Upper lobe of left lung (tissue), 6 donors: ENCODE data around the gene CYTH3. TPM values are rescaled to one million over a fixed set of nuclear protein-coding genes. Genes with fewer than 3 reads are reported as not detected.

Experiments used
- ATAC-seq, 2 donors: fragments of 200-7000 bp; cut with Tn5 transposase; one replicate each; pipeline ENCODE4 v1.9.1; 2022; ENCODE audit warnings: mild to moderate bottlenecking in 2 of 2, moderate library complexity in 2 of 2; ENCODE audit not compliant: low FRiP score in 2 of 2
- DNase-seq, 2 donors: peaks; one replicate each; pipeline ENCODE4 v3.0.0-alpha.2; 2019 to 2020
- H3K27ac ChIP-seq, 4 donors: fragments of 200-600 bp; sonication (generic); one replicate each; pipeline ENCODE4 v1.5.1; 2016 to 2019
- H3K27me3 ChIP-seq, 4 donors: fragments of 200-600 bp; sonication (generic); one replicate each; pipeline ENCODE4 v1.5.1; 2017 to 2019
- H3K36me3 ChIP-seq, 4 donors: fragments of 200-600 bp; sonication (generic); one replicate each; pipeline ENCODE4 v1.5.1; 2016 to 2019
- H3K4me1 ChIP-seq, 4 donors: fragments of 200-600 bp; sonication (generic); one replicate each; pipeline ENCODE4 v1.5.1; 2018 to 2019
- H3K4me3 ChIP-seq, 4 donors: fragments of 200-600 bp; sonication (generic); one replicate each; pipeline ENCODE4 v1.5.1; 2017 to 2019; ENCODE audit warnings: mild to moderate bottlenecking in 2 of 4, moderate library complexity in 1 of 4
- H3K9me3 ChIP-seq, 4 donors: fragments of 200-600 bp; sonication (generic); one replicate each; pipeline ENCODE4 v1.5.1; 2018 to 2019
- EP300 ChIP-seq, 4 donors: sonication (generic); formaldehyde crosslinking; IDR thresholded peaks; one replicate each; pipeline ENCODE4 v1.5.1; 2017; ENCODE audit warnings: antibody characterized with exemption in 4 of 4, control low read depth in 2 of 4
- POLR2A ChIP-seq, 4 donors: fragments of 450-650 bp; IDR thresholded peaks; one replicate each; pipeline ENCODE4 v1.5.1; 2016 to 2017; ENCODE audit warnings: antibody characterized with exemption in 4 of 4, mild to moderate bottlenecking in 2 of 4
- POLR2AphosphoS5 ChIP-seq, 2 donors: sonication (generic); formaldehyde crosslinking; IDR thresholded peaks; one replicate each; pipeline ENCODE4 v1.5.1; 2017; ENCODE audit warnings: antibody characterized with exemption in 2 of 2
- WGBS, 2 donors: methylation state at CpG; one replicate each; pipeline ENCODE4 v1.1.5; 2017 to 2018; 5-methylcytosine and 5-hydroxymethylcytosine counted together
- total RNA-seq, 6 donors: library from RNA; depleted of rRNA in 4 of 6; stranded (reverse); fragments of >200 nt in 4 of 6; gene quantifications; one replicate each; pipeline versions ENCODE4 v1.1.0 to v1.2.1, GENCODE V29; 2016 to 2021
- TF ChIP-seq, protein P1 (sequence below), 6 experiments: fragments of 450-650 bp in 4 of 6; fragments of 200-600 bp in 2 of 6; sonication (generic) in 2 of 6; IDR thresholded peaks; one replicate each; pipeline ENCODE4 v1.5.1; 2016 to 2019; ENCODE audit warnings: antibody characterized with exemption in 6 of 6
- donor health status: DM: no; HTN: no; CAD: no; lungs with moderate emphysema.
- donor health status: DM: no; HTN: yes; CAD: no; lungs with severe emphysema.

The CYTH3 gene
- total RNA-seq, 6 donors from 2014 or later = 24.2 to 76.5 (median 32.9) TPM

DNA sequence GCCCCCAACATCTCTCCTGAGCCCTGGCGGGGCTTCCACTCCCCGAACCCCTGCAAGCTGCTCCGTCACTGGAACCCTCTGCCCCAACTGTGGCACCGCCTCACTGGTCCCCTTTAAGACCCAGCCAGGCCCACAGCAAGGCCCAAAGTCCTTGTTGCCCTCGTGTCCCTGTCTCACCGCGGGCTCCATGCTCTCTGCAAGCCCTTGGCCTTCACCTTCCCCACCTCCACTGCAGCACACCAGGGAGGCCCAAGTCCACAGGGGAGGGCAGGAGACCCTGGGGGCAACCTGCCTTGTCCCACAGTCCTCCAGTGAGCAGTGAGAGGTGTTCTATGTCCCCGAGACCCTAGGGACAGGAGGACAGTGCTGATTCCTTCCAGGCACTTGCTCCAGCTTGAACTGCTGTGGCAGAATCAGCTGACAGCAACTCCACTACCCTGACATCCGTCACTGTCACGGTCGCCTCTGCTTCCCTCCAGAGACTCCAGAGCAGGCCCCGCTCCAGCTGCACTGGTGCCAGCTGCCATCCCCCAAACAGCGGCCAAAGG is 105.3 kb downstream of the CYTH3 start:
- no peak overlapping the region for H3K27ac ChIP-seq
- H3K4me1 ChIP-seq = no peaks in the 10 kb centered on the region
- peaks cover 6 to 54% (median 28%) of the 10 kb centered on the region in 4 donors for H3K36me3 ChIP-seq
- H3K4me3 ChIP-seq = no peak overlapping the region
- TF ChIP-seq, protein P1, sequence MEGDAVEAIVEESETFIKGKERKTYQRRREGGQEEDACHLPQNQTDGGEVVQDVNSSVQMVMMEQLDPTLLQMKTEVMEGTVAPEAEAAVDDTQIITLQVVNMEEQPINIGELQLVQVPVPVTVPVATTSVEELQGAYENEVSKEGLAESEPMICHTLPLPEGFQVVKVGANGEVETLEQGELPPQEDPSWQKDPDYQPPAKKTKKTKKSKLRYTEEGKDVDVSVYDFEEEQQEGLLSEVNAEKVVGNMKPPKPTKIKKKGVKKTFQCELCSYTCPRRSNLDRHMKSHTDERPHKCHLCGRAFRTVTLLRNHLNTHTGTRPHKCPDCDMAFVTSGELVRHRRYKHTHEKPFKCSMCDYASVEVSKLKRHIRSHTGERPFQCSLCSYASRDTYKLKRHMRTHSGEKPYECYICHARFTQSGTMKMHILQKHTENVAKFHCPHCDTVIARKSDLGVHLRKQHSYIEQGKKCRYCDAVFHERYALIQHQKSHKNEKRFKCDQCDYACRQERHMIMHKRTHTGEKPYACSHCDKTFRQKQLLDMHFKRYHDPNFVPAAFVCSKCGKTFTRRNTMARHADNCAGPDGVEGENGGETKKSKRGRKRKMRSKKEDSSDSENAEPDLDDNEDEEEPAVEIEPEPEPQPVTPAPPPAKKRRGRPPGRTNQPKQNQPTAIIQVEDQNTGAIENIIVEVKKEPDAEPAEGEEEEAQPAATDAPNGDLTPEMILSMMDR (IDR thresholded peaks at IDR 0.05) = no peak
- TF ChIP-seq EP300 (IDR thresholded peaks at IDR 0.05) (no peak), POLR2A (IDR thresholded peaks at IDR 0.05) (no peak), POLR2AphosphoS5 (IDR thresholded peaks at IDR 0.05) (no peak)
- no peaks in the 10 kb centered on the region for H3K9me3 ChIP-seq
- WGBS, 2 donors = 84 to 92% methylated on average over 11 to 13 of the region's 13 CpGs
- ATAC-seq (no peak), DNase-seq (no peak)
- no peaks in the 10 kb centered on the region for H3K27me3 ChIP-seq

DNA sequence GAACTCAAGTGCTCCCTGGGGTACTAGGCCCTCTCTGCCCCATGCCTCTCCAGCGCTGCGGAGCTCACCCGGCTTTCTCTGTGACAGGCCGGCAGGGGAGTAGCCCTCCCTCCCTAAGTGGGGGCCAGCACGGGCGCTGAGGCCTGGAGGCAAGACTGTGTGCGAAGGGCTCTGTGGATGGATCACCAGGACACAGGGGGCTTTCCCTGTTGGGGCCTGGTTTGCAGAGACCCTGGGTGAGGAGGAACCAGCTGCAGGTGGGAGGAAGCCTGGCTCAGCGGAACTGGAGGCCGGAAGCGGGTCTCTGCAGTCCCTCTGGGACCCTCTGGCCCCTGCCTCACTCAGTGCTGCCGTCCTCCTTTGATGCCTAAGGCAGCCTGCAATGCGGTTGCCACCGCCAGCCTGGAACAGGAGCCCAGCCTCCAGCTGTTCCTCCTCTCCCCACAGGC is 106.0 kb downstream of the CYTH3 start:
- ATAC-seq = no peak
- H3K36me3 ChIP-seq = peaks cover 6 to 60% (median 29%) of the 10 kb centered on the region in 4 donors

DNA sequence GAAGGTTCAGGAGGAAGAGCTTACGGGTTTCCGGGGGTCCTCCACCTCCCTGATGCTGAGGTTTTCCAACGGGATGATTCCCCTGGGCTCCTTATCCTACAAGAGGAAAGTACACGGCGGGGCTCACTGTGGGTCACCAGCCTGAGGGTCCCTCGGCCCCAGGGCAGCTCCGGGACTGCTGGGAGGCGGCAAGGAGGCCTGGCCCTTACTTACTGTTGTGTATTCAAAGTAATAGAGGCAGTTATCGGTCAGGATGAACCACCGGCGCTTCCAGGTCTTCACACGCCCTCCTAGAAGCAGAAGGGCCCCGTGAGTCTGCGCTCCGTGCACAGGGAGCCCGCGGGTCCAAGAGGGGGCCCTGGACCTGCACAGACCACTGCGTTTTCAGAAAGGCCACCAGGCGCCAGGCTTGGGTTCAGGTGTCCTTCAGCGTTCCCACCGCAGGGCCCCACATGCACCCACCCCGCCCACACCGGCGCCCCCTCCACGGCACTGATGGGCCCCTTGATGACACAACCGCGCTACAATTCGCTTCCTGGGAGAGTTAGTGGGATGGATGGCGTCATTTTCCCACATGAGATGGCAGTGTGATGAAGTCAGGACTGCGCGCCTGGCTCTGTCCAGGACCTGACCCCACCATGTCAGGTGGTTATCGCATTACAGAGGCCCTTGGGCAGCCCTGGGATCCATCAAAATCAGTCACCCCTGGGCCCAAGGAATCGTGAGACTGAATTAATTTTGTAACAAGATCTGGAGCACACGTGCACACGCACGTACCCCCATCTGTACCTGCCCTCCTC is 106.7 kb downstream of the CYTH3 start:
- Histone ChIP-seq H3K4me1 (no peaks in the 10 kb centered on the region), H3K36me3 (peaks cover 4 to 61% (median 26%) of the 10 kb centered on the region in 4 donors), H3K9me3 (no peaks in the 10 kb centered on the region), H3K27me3 (no peaks in the 10 kb centered on the region), H3K4me3 (no peak overlapping the region), H3K27ac (no peak overlapping the region)
- 91 to 94% methylated on average over 21 to 35 of the region's 36 CpGs for WGBS, 2 donors
- no peak for DNase-seq
- TF ChIP-seq POLR2A (IDR thresholded peaks at IDR 0.05) (no peak), EP300 (IDR thresholded peaks at IDR 0.05) (no peak), POLR2AphosphoS5 (IDR thresholded peaks at IDR 0.05) (no peak)
- TF ChIP-seq, protein P1 (IDR thresholded peaks at IDR 0.05) = no peak
- ATAC-seq = no peak

More for the DNA sequence above, 106.0 kb downstream of the CYTH3 start:
- WGBS, 2 donors = 89 to 94% methylated on average over 3 to 12 of the region's 13 CpGs
- Histone ChIP-seq H3K27me3 (no peaks in the 10 kb centered on the region), H3K4me3 (no peak overlapping the region), H3K4me1 (no peaks in the 10 kb centered on the region), H3K9me3 (no peaks in the 10 kb centered on the region), H3K27ac (no peak overlapping the region)
- no peak for DNase-seq
- no peak for TF ChIP-seq EP300 (IDR thresholded peaks at IDR 0.05)
- TF ChIP-seq, protein P1 (IDR thresholded peaks at IDR 0.05) = no peak
- no peak for TF ChIP-seq POLR2A (IDR thresholded peaks at IDR 0.05)
- no peak for TF ChIP-seq POLR2AphosphoS5 (IDR thresholded peaks at IDR 0.05)

DNA sequence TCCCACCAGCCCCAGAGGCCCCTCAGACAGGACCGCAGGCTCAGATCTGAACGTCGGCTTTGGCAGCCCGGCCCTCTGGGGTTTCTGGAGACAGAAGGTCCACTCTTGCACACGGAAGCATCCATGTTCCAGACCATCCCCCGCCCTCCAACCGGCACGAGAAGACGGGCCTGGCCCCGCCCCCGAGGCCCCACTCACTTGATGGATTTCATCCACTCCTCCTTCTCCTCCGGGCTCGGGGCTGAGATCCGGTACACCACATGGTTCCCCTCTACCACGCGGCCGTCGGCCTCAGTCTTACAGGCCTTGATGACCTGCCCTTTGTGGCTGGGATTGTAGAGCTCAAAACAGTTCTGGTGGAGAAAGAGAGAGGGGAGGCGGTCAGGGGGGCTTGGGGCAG is 107.3 kb downstream of the CYTH3 start:
- DNase-seq (no peak), ATAC-seq (no peak)
- H3K27me3 ChIP-seq = no peaks in the 10 kb centered on the region
- peaks cover 0 to 57% (median 20%) of the 10 kb centered on the region in 4 donors for H3K36me3 ChIP-seq
- no peak for TF ChIP-seq EP300 (IDR thresholded peaks at IDR 0.05)
- no peak for TF ChIP-seq POLR2A (IDR thresholded peaks at IDR 0.05)
- TF ChIP-seq, protein P1 (IDR thresholded peaks at IDR 0.05) = no peak
- TF ChIP-seq POLR2AphosphoS5 (IDR thresholded peaks at IDR 0.05) = no peak
- no peaks in the 10 kb centered on the region for H3K9me3 ChIP-seq
- no peak overlapping the region for H3K4me3 ChIP-seq
- WGBS, 2 donors = 79 to 86% methylated on average over 19 of the region's 19 CpGs
- peaks cover 0 to 6% (median 0%) of the 10 kb centered on the region in 4 donors for H3K4me1 ChIP-seq
- H3K27ac ChIP-seq = no peak overlapping the region
